DMS153 (cell line): ENCODE results near the gene WNT16.
"Not testable (repeated sequence)": the region's sequence is repeated elsewhere in the genome, so short reads cannot be mapped to it uniquely, and the experiment has no call there.

Experiments
- DNase-seq: peaks from one replicate; lab custom pipeline; 2025; lab: John Stamatoyannopoulos, UW

WNT16 gene

GRCh38 chr7:121328508-121329190, at the start of gene WNT16:
Gene WNT16 (plus strand): TSS chr7:121329000. CDS start chr7:121329293, 293 bp downstream.
- DNase-seq: no peak

- no peak for DNase-seq
These were observed 49.7 kb upstream of the WNT16 start for GRCh38 chr7:121279060-121279620.

GRCh38 chr7:121279822-121280221, 49.0 kb upstream of the WNT16 start:
- DNase-seq: no peak

- no peak for DNase-seq
These were observed 48.1 kb upstream of the WNT16 start for GRCh38 chr7:121280656-121281055.

GRCh38 chr7:121282129-121282528, 46.7 kb upstream of the WNT16 start:
- no peak for DNase-seq

GRCh38 chr7:121285066-121285667, 43.6 kb upstream of the WNT16 start:
- no peak for DNase-seq

GRCh38 chr7:121286186-121286585, 42.6 kb upstream of the WNT16 start:
- DNase-seq: no peak

GRCh38 chr7:121286742-121287734, 41.8 kb upstream of the WNT16 start:
- no peak for DNase-seq

- no peak for DNase-seq
These were observed 39.9 kb upstream of the WNT16 start for GRCh38 chr7:121288894-121289293.

GRCh38 chr7:121289930-121290329, 38.9 kb upstream of the WNT16 start:
- not testable (repeated sequence) for DNase-seq

GRCh38 chr7:121294448-121294992, 34.3 kb upstream of the WNT16 start:
- no peak for DNase-seq

GRCh38 chr7:121297843-121298242, 31.0 kb upstream of the WNT16 start:
- no peak for DNase-seq

GRCh38 chr7:121298831-121299239, 30.0 kb upstream of the WNT16 start:
- no peak for DNase-seq

GRCh38 chr7:121300685-121301420, 27.9 kb upstream of the WNT16 start:
- no peak for DNase-seq

GRCh38 chr7:121301446-121302213, 27.2 kb upstream of the WNT16 start:
- DNase-seq: no peak

- DNase-seq: no peak
These were observed 26.5 kb upstream of the WNT16 start for GRCh38 chr7:121302214-121302745.

GRCh38 chr7:121303422-121304101, 25.2 kb upstream of the WNT16 start:
- DNase-seq: no peak

GRCh38 chr7:121304102-121304658, 24.6 kb upstream of the WNT16 start:
- DNase-seq: no peak

- no peak for DNase-seq
These were observed 23.7 kb upstream of the WNT16 start for GRCh38 chr7:121305109-121305508.
